Psoas muscle (tissue), 8 donors: ENCODE results near the gene CTDSP1. TPM values are rescaled to one million over a fixed set of nuclear protein-coding genes. Genes with fewer than 3 reads are reported as not detected.

Experiments used
- ATAC-seq, 4 donors: fragments of 200-7000 bp; cut with Tn5 transposase; one replicate each; pipeline ENCODE4 v1.9.1; 2020; ENCODE audit warnings: moderate library complexity in 3 of 4, mild to moderate bottlenecking in 2 of 4
- DNase-seq, 2 donors: peaks; one replicate each; pipeline ENCODE4 v3.0.0-alpha.2; 2020
- H3K27ac ChIP-seq: fragments of 200-600 bp; one replicate; pipeline ENCODE4 v1.8.0; 2022
- H3K27me3 ChIP-seq, 3 donors: fragments of 200-600 bp in 1 of 3; one replicate each; pipeline versions ENCODE4 v1.6.1 to v1.8.0; 2013 to 2022; ENCODE audit warnings: low read length in 2 of 3, mild to moderate bottlenecking in 2 of 3, moderate library complexity in 1 of 3; ENCODE audit not compliant: insufficient read depth in 3 of 3
- H3K36me3 ChIP-seq, 2 donors: fragments of 200-600 bp in 1 of 2; one replicate each; pipeline versions ENCODE4 v1.6.1 to v1.8.0; 2013 to 2022; ENCODE audit warnings: low read depth in 1 of 2, mild to moderate bottlenecking in 1 of 2, moderate library complexity in 1 of 2; ENCODE audit not compliant: insufficient read depth in 1 of 2
- H3K4me1 ChIP-seq: fragments of 200-600 bp; one replicate; pipeline ENCODE4 v1.8.0; 2022
- H3K4me3 ChIP-seq: fragments of 200-600 bp; one replicate; pipeline ENCODE4 v1.8.0; 2022; ENCODE audit warnings: mild to moderate bottlenecking
- H3K9me3 ChIP-seq: fragments of 200-600 bp; one replicate; pipeline ENCODE4 v1.8.0; 2022
- WGBS, 3 donors: extraction: QIAGEN DNeasy Blood & Tissue Kit; methylation state at CpG; one replicate each; pipeline versions ENCODE4 v1.1.6 to v1.1.7; 2013; 5-methylcytosine and 5-hydroxymethylcytosine counted together
- intact Hi-C, 2 donors: fragments of 100-400 bp; cut with DNase I; formaldehyde crosslinking; loops; one replicate each; pipeline versions ENCODE4 v1.11.0 to v1.14.2; 2022
- polyA plus RNA-seq, 3 donors: library from polyadenylated mRNA; stranded (reverse); fragments of 200-250 nt; gene quantifications; one replicate each; pipeline ENCODE4 v1.2.3, GENCODE V29; 2013
- total RNA-seq, 4 donors: library from RNA; stranded (reverse); fragmentation: NEBNext Ultra II Directional in 2 of 4; extraction: Animal tissue kit (Norgen Biotek cat#: 25700) in 2 of 4; gene quantifications; one replicate each; pipeline versions ENCODE4 v1.2.1 to v1.2.4, GENCODE V29; 2021 to 2023
- TF ChIP-seq, protein P1 (sequence below): fragments of 200-600 bp; IDR thresholded peaks from one replicate; pipeline ENCODE4 v1.8.0; 2022; ENCODE audit warnings: antibody characterized with exemption
- donor health status: healthy with polysubstance abuse.
- donor health status: DM: no; HTN: no; CAD: no; lungs with moderate emphysema.
- donor health status: Bipolar disorder and iron deficiency.
- donor health status: healthy.
- donor health status: DM: yes; HTN: yes; CAD: no.
- donor health status: DM: no; HTN: no; CAD: no.
- donor health status: DM: no; HTN: no; CAD: no.
- donor health status: DM: yes; HTN: yes; CAD: no.

CTDSP1 gene
- total and polyA plus RNA-seq, 7 donors = 55.6 to 73.0 (median 61.9) TPM

GRCh38 chr2:218406209-218406948 is 6.7 kb downstream of the CTDSP1 start:
- H3K36me3 ChIP-seq = peaks cover 0 to 41% of the 10 kb centered on the region in 2 donors
- peak overlapping the region; percentile 60 for H3K4me3 ChIP-seq
- DNase-seq (peak; percentile 98 to 99), ATAC-seq (peak; percentile 86 to 89 (median 88))
- intact Hi-C loops = loop anchor here (2.0 to 10.0 kb wide), 5 partner anchors 58 to 258 kb away; partner anchors contain the start of genes BCS1L (in 1 of the 2), CNOT9 (in 1 of the 2), USP37 (in 1 of the 2) and ZNF142 (in 1 of the 2)
- peaks cover 26% of the 10 kb centered on the region for H3K4me1 ChIP-seq
- 1% methylated on average over 15 to 56 of the region's 56 CpGs for WGBS, 3 donors
- peak overlapping the region; percentile 74 for H3K27ac ChIP-seq
- no peaks in the 10 kb centered on the region for H3K9me3 ChIP-seq
- H3K27me3 ChIP-seq = no peaks in the 10 kb centered on the region
- TF ChIP-seq, protein P1, sequence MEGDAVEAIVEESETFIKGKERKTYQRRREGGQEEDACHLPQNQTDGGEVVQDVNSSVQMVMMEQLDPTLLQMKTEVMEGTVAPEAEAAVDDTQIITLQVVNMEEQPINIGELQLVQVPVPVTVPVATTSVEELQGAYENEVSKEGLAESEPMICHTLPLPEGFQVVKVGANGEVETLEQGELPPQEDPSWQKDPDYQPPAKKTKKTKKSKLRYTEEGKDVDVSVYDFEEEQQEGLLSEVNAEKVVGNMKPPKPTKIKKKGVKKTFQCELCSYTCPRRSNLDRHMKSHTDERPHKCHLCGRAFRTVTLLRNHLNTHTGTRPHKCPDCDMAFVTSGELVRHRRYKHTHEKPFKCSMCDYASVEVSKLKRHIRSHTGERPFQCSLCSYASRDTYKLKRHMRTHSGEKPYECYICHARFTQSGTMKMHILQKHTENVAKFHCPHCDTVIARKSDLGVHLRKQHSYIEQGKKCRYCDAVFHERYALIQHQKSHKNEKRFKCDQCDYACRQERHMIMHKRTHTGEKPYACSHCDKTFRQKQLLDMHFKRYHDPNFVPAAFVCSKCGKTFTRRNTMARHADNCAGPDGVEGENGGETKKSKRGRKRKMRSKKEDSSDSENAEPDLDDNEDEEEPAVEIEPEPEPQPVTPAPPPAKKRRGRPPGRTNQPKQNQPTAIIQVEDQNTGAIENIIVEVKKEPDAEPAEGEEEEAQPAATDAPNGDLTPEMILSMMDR = peak; percentile 71

- WGBS, 3 donors = 10 to 15% (median 14%) methylated on average over 13 of the region's 13 CpGs
- intact Hi-C loops = loop anchor here (2.0 to 10.0 kb wide), 5 partner anchors 58 to 258 kb away; partner anchors contain the start of genes BCS1L (in 1 of the 2), CNOT9 (in 1 of the 2), USP37 (in 1 of the 2) and ZNF142 (in 1 of the 2)
- H3K4me1 ChIP-seq = peaks cover 20% of the 10 kb centered on the region
Measured at GRCh38 chr2:218406949-218407618, 7.4 kb downstream of the CTDSP1 start.

DNA sequence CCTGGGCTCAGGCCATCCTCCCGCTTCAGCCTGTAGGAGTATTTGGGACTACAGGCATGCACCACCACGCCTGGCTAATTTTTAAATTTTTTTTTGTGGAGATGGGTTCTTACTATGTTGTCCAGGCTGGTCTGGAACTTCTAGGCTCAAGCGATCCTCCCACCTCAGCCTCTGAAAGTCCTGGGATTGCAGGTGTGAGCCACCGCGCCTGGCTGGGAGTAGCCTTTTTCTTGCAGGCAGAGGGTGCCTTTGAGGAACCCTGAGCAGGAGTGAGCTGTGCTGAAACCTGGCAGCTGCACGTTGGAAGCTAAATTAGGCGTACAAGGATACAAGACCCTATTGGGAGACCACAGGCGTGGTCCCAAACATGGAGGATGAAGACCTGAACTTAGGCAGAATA is 8.0 kb downstream of the CTDSP1 start:
- H3K36me3 ChIP-seq = peaks cover 0 to 28% of the 10 kb centered on the region in 2 donors
- H3K27ac ChIP-seq = no peak overlapping the region
- ATAC-seq = no peak
- peaks cover 16% of the 10 kb centered on the region for H3K4me1 ChIP-seq
- WGBS, 3 donors = 75 to 83% (median 83%) methylated on average over 8 of the region's 8 CpGs
- no peak for DNase-seq
- intact Hi-C loops = loop anchor here (2.0 to 10.0 kb wide), 5 partner anchors 57 to 257 kb away; partner anchors contain the start of genes BCS1L (in 1 of the 2), CNOT9 (in 1 of the 2), USP37 (in 1 of the 2) and ZNF142 (in 1 of the 2)
- TF ChIP-seq, protein P1 = no peak
- H3K27me3 ChIP-seq = no peaks in the 10 kb centered on the region
- no peaks in the 10 kb centered on the region for H3K9me3 ChIP-seq
- peak overlapping the region; percentile 60 for H3K4me3 ChIP-seq

More at GRCh38 chr2:218406949-218407618, 7.4 kb downstream of the CTDSP1 start:
- Histone ChIP-seq H3K36me3 (peaks cover 0 to 34% of the 10 kb centered on the region in 2 donors), H3K27ac (peak overlapping the region; percentile 74), H3K4me3 (peak overlapping the region; percentile 60), H3K27me3 (no peaks in the 10 kb centered on the region), H3K9me3 (no peaks in the 10 kb centered on the region)
- DNase-seq (peak; percentile 72 to 83), ATAC-seq (peak; percentile 11 to 42 (median 24))
- TF ChIP-seq, protein P1 = no peak

GRCh38 chr2:218418321-218418716 is 18.7 kb downstream of the CTDSP1 start:
- no peak for ATAC-seq
- TF ChIP-seq, protein P1 = no peak
- Histone ChIP-seq H3K27ac (no peak overlapping the region), H3K4me1 (no peaks in the 10 kb centered on the region), H3K36me3 (no peaks in the 10 kb centered on the region), H3K4me3 (no peak overlapping the region), H3K9me3 (no peaks in the 10 kb centered on the region), H3K27me3 (no peaks in the 10 kb centered on the region)
- WGBS, 3 donors = 87 to 95% (median 89%) methylated on average over 5 of the region's 5 CpGs
- intact Hi-C loops = no loop called here
- DNase-seq = peak in 1 of 2 donors; percentile 23
